ENCODE measurements around the gene AFAP1.

AFAP1 gene

GRCh38 chr4:7970361-7970946 lies 30.8 kb upstream of the AFAP1 start:
- DNase-seq (ENCODE audit: low read depth, low spot score) = no peak

- DNase-seq (ENCODE audit: low read depth, low spot score) = no peak
Measured at GRCh38 chr4:7968262-7968896, 28.7 kb upstream of the AFAP1 start.

- no peak for DNase-seq (ENCODE audit: low read depth, low spot score)
Measured at GRCh38 chr4:7967501-7968261, 28.0 kb upstream of the AFAP1 start.

GRCh38 chr4:7967063-7967440 lies 27.4 kb upstream of the AFAP1 start:
- DNase-seq (ENCODE audit: low read depth, low spot score) = no peak

- no peak for DNase-seq (ENCODE audit: low read depth, low spot score)
Measured at GRCh38 chr4:7966281-7967062, 26.8 kb upstream of the AFAP1 start.

- DNase-seq (ENCODE audit: low read depth, low spot score) = no peak
Measured at GRCh38 chr4:7964890-7965662, 25.4 kb upstream of the AFAP1 start.

- no peak for DNase-seq (ENCODE audit: low read depth, low spot score)
Measured at GRCh38 chr4:7964459-7964858, 24.8 kb upstream of the AFAP1 start.

- DNase-seq (ENCODE audit: low read depth, low spot score) = no peak
Measured at GRCh38 chr4:7963691-7964090, 24.0 kb upstream of the AFAP1 start.

GRCh38 chr4:7962609-7963508 lies 23.2 kb upstream of the AFAP1 start:
- DNase-seq (ENCODE audit: low read depth, low spot score) = no peak

GRCh38 chr4:7960790-7961655 lies 21.4 kb upstream of the AFAP1 start:
- peak; percentile 41 for DNase-seq (ENCODE audit: low read depth, low spot score)

- DNase-seq (ENCODE audit: low read depth, low spot score) = no peak
Measured at GRCh38 chr4:7960017-7960789, 20.5 kb upstream of the AFAP1 start.

GRCh38 chr4:7959078-7959477 lies 19.4 kb upstream of the AFAP1 start:
- no peak for DNase-seq (ENCODE audit: low read depth, low spot score)

GRCh38 chr4:7956934-7957656 lies 17.4 kb upstream of the AFAP1 start:
- no peak for DNase-seq (ENCODE audit: low read depth, low spot score)

GRCh38 chr4:7956270-7956808 lies 16.7 kb upstream of the AFAP1 start:
- no peak for DNase-seq (ENCODE audit: low read depth, low spot score)

GRCh38 chr4:7955393-7955792 lies 15.7 kb upstream of the AFAP1 start:
- no peak for DNase-seq (ENCODE audit: low read depth, low spot score)

- DNase-seq (ENCODE audit: low read depth, low spot score) = no peak
Measured at GRCh38 chr4:7952615-7953014, 13.0 kb upstream of the AFAP1 start.

- DNase-seq (ENCODE audit: low read depth, low spot score) = no peak
Measured at GRCh38 chr4:7950301-7951092, 10.8 kb upstream of the AFAP1 start.
